ENCODE measurements around the gene PAN2. TPM values are rescaled to one million over a fixed set of nuclear protein-coding genes. Genes with fewer than 3 reads are reported as not detected.
"Not testable (repeated sequence)": the region's sequence is repeated elsewhere in the genome, so short reads cannot be mapped to it uniquely, and the experiment has no call there.

The PAN2 gene
- total and polyA plus RNA-seq, 4 donors, result 41.0 to 74.9 (median 64.6) TPM

DNA sequence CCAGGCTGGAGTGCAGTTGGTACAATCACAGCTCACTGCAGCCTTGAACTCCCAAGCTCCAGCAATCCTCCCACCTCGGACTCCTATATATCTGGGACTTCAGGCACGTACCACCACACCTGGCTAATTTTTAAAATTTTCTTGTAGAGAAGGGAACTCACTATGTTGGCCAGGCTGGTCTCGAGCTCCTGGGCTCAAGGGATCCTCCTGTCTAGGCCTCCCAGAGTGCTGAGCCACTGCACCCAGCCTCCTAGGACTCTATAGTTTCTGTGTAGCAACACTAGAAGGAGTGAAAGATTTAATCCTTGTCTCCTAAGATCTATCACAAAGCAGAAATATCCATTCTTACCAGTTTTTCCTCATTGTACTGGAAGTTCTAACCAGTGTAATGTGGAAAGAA lies 33.1 kb upstream of the PAN2 start:
- H3K27me3 ChIP-seq (ENCODE audit: control insufficient read depth, insufficient read depth, low read length), result no peaks in the 10 kb centered on the region
- H3K36me3 ChIP-seq (ENCODE audit: control insufficient read depth, insufficient read depth, low read length), result no peaks in the 10 kb centered on the region
- H3K27ac ChIP-seq (ENCODE audit: low read depth, low read length), result no peak overlapping the region
- DNase-seq (ENCODE audit: low read depth in 4 of 6, low spot score in 6 of 6), result no peak
- no peaks in the 10 kb centered on the region for H3K9me3 ChIP-seq (ENCODE audit: control insufficient read depth, insufficient read depth, low read length)
- WGBS (ENCODE audit: insufficient coverage), result no CpG with 5 or more reads among the region's 3 CpGs
- H3K4me3 ChIP-seq (ENCODE audit: low read depth, low read length), result no peak overlapping the region
- no peaks in the 10 kb centered on the region for H3K4me1 ChIP-seq (ENCODE audit: control insufficient read depth, insufficient read depth, low read length)

DNA sequence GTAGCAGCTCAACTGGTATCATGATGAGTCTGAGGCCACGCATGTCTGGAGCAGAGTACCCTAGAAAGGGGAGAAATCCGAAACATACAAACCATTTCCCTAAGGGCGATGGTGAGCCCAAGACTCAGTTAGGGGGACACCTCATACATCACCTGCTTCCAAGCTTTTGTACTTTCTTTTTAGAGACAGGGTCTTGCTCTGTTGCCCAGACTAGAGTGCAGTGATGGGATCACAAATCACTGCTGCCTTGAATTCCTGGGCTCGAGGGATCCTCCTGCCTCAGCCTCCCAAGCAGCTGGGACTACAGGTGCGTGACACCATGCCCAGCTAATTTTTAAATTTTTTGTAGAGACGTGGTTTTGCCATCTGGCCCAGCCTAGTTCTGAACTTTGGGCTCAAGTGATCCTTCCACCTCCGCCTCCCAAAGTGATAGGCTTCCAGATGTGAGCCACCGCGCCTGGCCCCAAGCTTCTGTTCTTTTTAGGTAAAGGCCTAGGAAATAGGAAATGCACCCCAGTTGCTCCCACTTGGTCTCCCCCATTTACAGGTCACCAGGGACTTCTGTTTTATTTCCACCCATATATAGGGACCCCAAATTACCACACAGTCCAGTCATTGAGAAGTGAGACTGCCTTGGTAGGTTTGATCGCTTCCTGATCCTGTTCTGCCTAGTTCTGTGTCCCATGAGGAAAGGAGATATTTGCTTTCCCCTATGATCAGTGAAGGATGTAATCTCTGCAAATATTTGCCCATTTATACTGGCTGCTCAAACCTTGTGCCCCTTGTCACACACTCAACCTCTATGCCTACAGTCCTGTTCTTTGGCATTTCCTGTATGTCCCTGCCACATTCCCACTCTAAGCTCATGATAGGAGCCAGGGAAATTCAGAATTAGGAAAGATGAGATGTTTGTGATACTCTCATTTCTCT lies 28.6 kb upstream of the PAN2 start, which contains the start of gene APOF:
TSS of gene APOF (minus strand) at position 728 of the 930 bp plus-strand sequence. CDS start at position 616, 112 bp downstream.
- Histone ChIP-seq H3K9me3 (ENCODE audit: control insufficient read depth, insufficient read depth, low read length) (no peaks in the 10 kb centered on the region), H3K4me1 (ENCODE audit: control insufficient read depth, insufficient read depth, low read length) (peaks cover 10% of the 10 kb centered on the region), H3K27ac (ENCODE audit: low read depth, low read length) (no peak within 1 kb of the TSS), H3K4me3 (ENCODE audit: low read depth, low read length) (no peak within 1 kb of the TSS), H3K36me3 (ENCODE audit: control insufficient read depth, insufficient read depth, low read length) (no peaks in the 10 kb centered on the region), H3K27me3 (ENCODE audit: control insufficient read depth, insufficient read depth, low read length) (no peaks in the 10 kb centered on the region)
- no peak for DNase-seq (ENCODE audit: low read depth in 4 of 6, low spot score in 6 of 6)
- 95% methylated on average over 5 of the region's 10 CpGs for WGBS (ENCODE audit: insufficient coverage)

DNA sequence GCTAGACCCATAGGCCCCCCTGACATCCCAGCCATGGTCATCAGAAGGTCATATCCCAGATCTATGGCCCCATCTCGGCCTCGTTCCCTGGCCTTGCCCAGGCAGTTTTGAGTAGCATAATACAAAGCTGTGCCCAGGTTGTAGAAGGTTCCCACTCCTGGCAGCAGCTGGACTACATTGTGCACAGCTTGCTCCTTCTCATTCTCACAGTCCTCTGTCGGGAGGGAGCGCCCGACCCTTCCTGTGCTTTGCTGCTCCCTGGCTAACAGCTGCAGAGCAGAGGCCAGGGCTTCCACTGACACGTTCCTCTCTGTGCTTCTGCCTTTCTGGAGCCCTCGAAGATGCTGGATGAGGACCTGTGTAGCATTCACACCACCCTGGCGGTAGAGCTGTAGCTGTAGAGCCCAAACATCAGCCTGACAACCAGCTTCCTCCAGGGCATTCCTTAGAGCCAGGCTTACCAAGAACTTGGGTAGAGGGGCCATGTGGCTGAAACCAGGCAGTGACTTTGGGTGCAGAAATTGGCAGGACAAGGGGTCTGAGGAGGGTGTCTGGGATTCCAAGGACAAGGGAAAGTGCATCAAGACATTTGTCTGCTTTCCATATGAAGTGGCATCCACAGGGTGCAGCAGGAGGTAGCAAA lies 27.8 kb upstream of the PAN2 start:
- H3K36me3 ChIP-seq (ENCODE audit: control insufficient read depth, insufficient read depth, low read length), result no peaks in the 10 kb centered on the region
- no peaks in the 10 kb centered on the region for H3K27me3 ChIP-seq (ENCODE audit: control insufficient read depth, insufficient read depth, low read length)
- no peak for DNase-seq (ENCODE audit: low read depth in 4 of 6, low spot score in 6 of 6)
- H3K4me3 ChIP-seq (ENCODE audit: low read depth, low read length), result no peak overlapping the region
- no peak overlapping the region for H3K27ac ChIP-seq (ENCODE audit: low read depth, low read length)
- H3K9me3 ChIP-seq (ENCODE audit: control insufficient read depth, insufficient read depth, low read length), result no peaks in the 10 kb centered on the region
- 76% methylated on average over 8 of the region's 8 CpGs for WGBS (ENCODE audit: insufficient coverage)
- peaks cover 10% of the 10 kb centered on the region for H3K4me1 ChIP-seq (ENCODE audit: control insufficient read depth, insufficient read depth, low read length)

GRCh38 chr12:56359851-56360767 lies 26.3 kb upstream of the PAN2 start, which contains the start of gene STAT2:
Gene STAT2, minus strand, starts transcription at chr12:56360107. Its CDS starts 3,536 bp downstream, at chr12:56356571.
- H3K9me3 ChIP-seq (ENCODE audit: control insufficient read depth, insufficient read depth, low read length), result no peaks in the 10 kb centered on the region
- peaks cover 10% of the 10 kb centered on the region for H3K4me1 ChIP-seq (ENCODE audit: control insufficient read depth, insufficient read depth, low read length)
- peaks cover 13% of the 10 kb centered on the region for H3K36me3 ChIP-seq (ENCODE audit: control insufficient read depth, insufficient read depth, low read length)
- peak; percentile 96 to 100 (median 98) for DNase-seq (ENCODE audit: low read depth in 4 of 6, low spot score in 6 of 6)
- H3K27me3 ChIP-seq (ENCODE audit: control insufficient read depth, insufficient read depth, low read length), result no peaks in the 10 kb centered on the region
- 0% methylated on average over 49 of the region's 54 CpGs for WGBS (ENCODE audit: insufficient coverage)
- H3K27ac ChIP-seq (ENCODE audit: low read depth, low read length), result peak within 1 kb of the TSS; percentile 94
- peak within 1 kb of the TSS; percentile 90 for H3K4me3 ChIP-seq (ENCODE audit: low read depth, low read length)

DNA sequence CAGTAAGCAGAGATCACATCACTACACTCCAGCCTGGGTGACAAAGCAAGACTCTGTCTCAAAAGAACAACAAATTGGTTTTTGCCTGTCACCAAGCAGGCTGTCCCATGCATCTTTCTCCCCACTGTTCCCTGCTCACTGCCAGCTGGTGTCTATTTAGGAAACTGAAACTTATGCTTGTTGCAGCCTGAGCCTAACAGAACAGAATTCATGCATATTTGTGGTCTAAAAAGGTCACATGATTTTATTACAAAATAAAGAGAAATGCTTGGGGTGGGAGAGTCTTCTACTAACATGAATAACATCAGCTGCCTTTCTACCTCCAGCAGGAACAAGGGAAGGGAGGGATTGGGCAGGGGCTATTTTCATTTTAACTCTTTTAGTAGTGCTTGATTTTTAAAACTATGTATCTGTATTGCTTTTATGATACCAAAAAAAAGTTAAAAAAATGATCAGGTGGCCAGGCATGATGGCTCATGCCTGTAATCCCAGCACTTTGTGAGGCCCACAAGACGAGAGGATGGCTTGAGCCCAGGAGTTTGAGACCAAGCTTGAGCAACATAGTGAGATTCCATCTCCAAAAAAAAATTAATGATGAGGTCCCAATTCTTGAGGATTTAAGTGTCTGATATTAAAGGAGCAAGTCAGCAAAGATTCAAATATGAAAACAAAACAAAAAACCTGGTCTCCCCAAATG lies 25.2 kb upstream of the PAN2 start:
- Histone ChIP-seq H3K36me3 (ENCODE audit: control insufficient read depth, insufficient read depth, low read length) (peaks cover 24% of the 10 kb centered on the region), H3K4me3 (ENCODE audit: low read depth, low read length) (peak overlapping the region; percentile 90), H3K27ac (ENCODE audit: low read depth, low read length) (peak overlapping the region; percentile 94), H3K27me3 (ENCODE audit: control insufficient read depth, insufficient read depth, low read length) (no peaks in the 10 kb centered on the region), H3K4me1 (ENCODE audit: control insufficient read depth, insufficient read depth, low read length) (peaks cover 10% of the 10 kb centered on the region), H3K9me3 (ENCODE audit: control insufficient read depth, insufficient read depth, low read length) (no peaks in the 10 kb centered on the region)
- peak in 1 of 6 donors; percentile 22 for DNase-seq (ENCODE audit: low read depth in 4 of 6, low spot score in 6 of 6)
- 17% methylated on average over 1 of the region's 1 CpG for WGBS (ENCODE audit: insufficient coverage)

GRCh38 chr12:56351325-56351724 lies 17.5 kb upstream of the PAN2 start:
- peaks cover 87% of the 10 kb centered on the region for H3K36me3 ChIP-seq (ENCODE audit: control insufficient read depth, insufficient read depth, low read length)
- no peaks in the 10 kb centered on the region for H3K4me1 ChIP-seq (ENCODE audit: control insufficient read depth, insufficient read depth, low read length)
- 92% methylated on average over 2 of the region's 2 CpGs for WGBS (ENCODE audit: insufficient coverage)
- no peaks in the 10 kb centered on the region for H3K27me3 ChIP-seq (ENCODE audit: control insufficient read depth, insufficient read depth, low read length)
- no peak overlapping the region for H3K4me3 ChIP-seq (ENCODE audit: low read depth, low read length)
- H3K9me3 ChIP-seq (ENCODE audit: control insufficient read depth, insufficient read depth, low read length), result no peaks in the 10 kb centered on the region
- H3K27ac ChIP-seq (ENCODE audit: low read depth, low read length), result no peak overlapping the region
- no peak for DNase-seq (ENCODE audit: low read depth in 4 of 6, low spot score in 6 of 6)

DNA sequence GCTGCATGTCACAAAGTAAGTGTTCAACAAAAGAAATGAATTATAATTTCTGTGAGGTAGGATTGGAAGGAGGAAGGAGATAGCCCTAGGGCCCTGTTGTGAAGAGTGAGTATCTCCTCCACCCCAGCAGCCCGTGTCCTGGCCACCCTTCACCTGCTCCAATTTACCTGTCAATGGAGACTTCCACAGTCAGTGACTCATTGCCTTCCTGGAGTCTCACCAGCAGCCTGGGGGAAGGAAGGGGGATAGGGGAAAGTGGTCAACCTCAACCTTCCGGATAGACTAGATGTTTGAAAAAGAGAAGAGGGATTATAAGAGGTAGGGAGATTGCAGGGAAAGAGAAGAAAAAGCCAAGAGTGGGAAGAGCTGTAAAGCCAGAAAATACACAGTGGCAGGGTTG lies 16.9 kb upstream of the PAN2 start:
- Histone ChIP-seq H3K9me3 (ENCODE audit: control insufficient read depth, insufficient read depth, low read length) (no peaks in the 10 kb centered on the region), H3K27me3 (ENCODE audit: control insufficient read depth, insufficient read depth, low read length) (no peaks in the 10 kb centered on the region), H3K4me3 (ENCODE audit: low read depth, low read length) (no peak overlapping the region), H3K36me3 (ENCODE audit: control insufficient read depth, insufficient read depth, low read length) (peaks cover 87% of the 10 kb centered on the region), H3K4me1 (ENCODE audit: control insufficient read depth, insufficient read depth, low read length) (no peaks in the 10 kb centered on the region), H3K27ac (ENCODE audit: low read depth, low read length) (no peak overlapping the region)
- WGBS (ENCODE audit: insufficient coverage), result 94% methylated on average over 1 of the region's 2 CpGs
- DNase-seq (ENCODE audit: low read depth in 4 of 6, low spot score in 6 of 6), result no peak

DNA sequence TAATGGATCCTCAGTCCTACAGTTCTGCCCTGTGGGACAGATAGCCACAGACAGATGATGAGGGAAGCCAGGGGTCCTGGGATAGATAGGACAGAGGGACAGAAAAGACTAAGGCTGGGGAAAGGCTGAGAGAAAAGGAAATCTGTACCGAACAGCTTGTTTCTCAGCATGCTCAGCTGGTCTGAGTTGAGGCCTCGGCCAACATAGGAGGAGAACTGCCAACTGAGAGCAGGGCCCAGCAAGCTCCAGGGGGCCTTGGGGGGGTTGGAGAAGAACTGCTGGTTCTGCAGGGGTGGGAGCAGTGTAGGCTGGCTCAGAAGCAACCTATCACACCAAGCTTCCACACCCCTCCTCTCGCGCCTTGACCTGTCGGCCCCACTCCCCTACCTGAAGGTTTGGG lies 15.0 kb upstream of the PAN2 start:
- 90% methylated on average over 2 of the region's 5 CpGs for WGBS (ENCODE audit: insufficient coverage)
- Histone ChIP-seq H3K27ac (ENCODE audit: low read depth, low read length) (no peak overlapping the region), H3K27me3 (ENCODE audit: control insufficient read depth, insufficient read depth, low read length) (no peaks in the 10 kb centered on the region), H3K4me3 (ENCODE audit: low read depth, low read length) (no peak overlapping the region), H3K9me3 (ENCODE audit: control insufficient read depth, insufficient read depth, low read length) (no peaks in the 10 kb centered on the region), H3K4me1 (ENCODE audit: control insufficient read depth, insufficient read depth, low read length) (no peaks in the 10 kb centered on the region), H3K36me3 (ENCODE audit: control insufficient read depth, insufficient read depth, low read length) (peaks cover 82% of the 10 kb centered on the region)
- no peak for DNase-seq (ENCODE audit: low read depth in 4 of 6, low spot score in 6 of 6)

DNA sequence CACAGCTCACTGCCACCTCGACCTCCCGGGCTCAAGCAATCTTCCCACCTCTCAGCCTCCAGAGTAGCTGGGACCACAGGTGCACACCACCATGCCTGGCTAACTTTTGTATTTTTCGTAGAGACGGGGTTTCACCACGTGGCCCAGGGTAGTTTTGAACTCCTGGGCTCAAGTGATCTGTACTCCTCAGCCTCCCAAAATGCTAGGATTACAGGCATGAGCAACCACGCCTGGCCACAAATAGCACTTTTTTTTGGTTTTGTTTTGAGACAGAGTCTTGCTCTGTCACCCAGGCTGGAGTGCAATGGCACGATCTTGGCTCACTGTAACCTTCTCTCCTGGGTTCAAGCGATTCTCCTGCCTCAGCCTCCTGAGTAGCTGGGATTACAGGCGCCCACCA lies 13.5 kb upstream of the PAN2 start:
- not testable (repeated sequence) for H3K9me3 ChIP-seq (ENCODE audit: control insufficient read depth, insufficient read depth, low read length); H3K27me3 ChIP-seq (ENCODE audit: control insufficient read depth, insufficient read depth, low read length); H3K4me1 ChIP-seq (ENCODE audit: control insufficient read depth, insufficient read depth, low read length); H3K4me3 ChIP-seq (ENCODE audit: low read depth, low read length); H3K27ac ChIP-seq (ENCODE audit: low read depth, low read length); DNase-seq (ENCODE audit: low read depth in 4 of 6, low spot score in 6 of 6)
- H3K36me3 ChIP-seq (ENCODE audit: control insufficient read depth, insufficient read depth, low read length), result peaks cover 78% of the 10 kb centered on the region
- whole genome bisulfite sequencing (ENCODE audit: insufficient coverage), result 96% methylated on average over 6 of the region's 9 CpGs
